K562 (cell line): Measurements from ENCODE around the gene OR2C3. TPM values are rescaled to one million over a fixed set of nuclear protein-coding genes. Genes with fewer than 3 reads are reported as not detected.

Experiments used
- ATAC-seq: fragments of 200-7000 bp; cut with Tn5 transposase; 3 replicates; pipeline ENCODE4 v1.9.1; 2020; ENCODE audit warnings: moderate library complexity
- BruUV-seq: library from RNA; stranded (reverse); fragments of 400-500 nt; replicated peaks from 2 replicates; lab custom pipeline; 2021; lab: Mats Ljungman, UMichigan
- CTCF ChIA-PET: fragments of 300-600 bp; formaldehyde crosslinking; extraction: SDS; loops from one replicate; lab custom pipeline; 2021; ENCODE audit warnings: low intra/inter-chr PET ratio; lab: Yijun Ruan, JAX
- POLR2A ChIA-PET: fragments of 300-600, 350-650 bp; sonication (Branson Sonifier 250); formaldehyde crosslinking; extraction: SDS; loops from one replicate; lab custom pipeline; 2021; ENCODE audit warnings: antibody characterized with exemption, inconsistent platforms; lab: Yijun Ruan, JAX
- DNase-seq, 4 experiments: peaks; one replicate each; pipeline versions ENCODE4 v3.0.0 to v3.0.0-alpha.2; 2011 to 2018; ENCODE audit warnings: low spot score in 3 of 4, mixed read lengths in 3 of 4; ENCODE audit errors: extremely low read depth in 1 of 4
- FAIRE-seq: peaks from 2 replicates; lab custom pipeline; 2011; peaks lifted over from hg19 to GRCh38; lab: Jason Lieb, UNC
- H2AFZ ChIP-seq: 2 replicates; pipeline ENCODE4 v1.6.0; 2011; ENCODE audit warnings: low read depth, low read length, control low read depth, inconsistent platforms
- H3K27ac ChIP-seq: fragments of 200-600 bp; 3 replicates; pipeline ENCODE4 v1.8.0; 2011; ENCODE audit warnings: low read depth, mild to moderate bottlenecking, control low read depth, inconsistent platforms, low read length, moderate library complexity, mixed read lengths; ENCODE audit errors: extremely low read depth
- H3K27me3 ChIP-seq, 2 experiments: fragments of 300-600 bp in 1 of 2; 2 replicates in 1 of 2; 3 replicates in 1 of 2; pipeline versions ENCODE4 v1.6.0 to v1.8.0; 2011; ENCODE audit warnings: inconsistent platforms in 2 of 2, low read length in 2 of 2, mild to moderate bottlenecking in 1 of 2, mixed read lengths in 1 of 2, moderate library complexity in 1 of 2; ENCODE audit not compliant: control insufficient read depth in 2 of 2, insufficient read depth in 2 of 2
- H3K36me3 ChIP-seq: fragments of 300-600 bp; 3 replicates; pipeline ENCODE4 v1.8.0; 2011; ENCODE audit warnings: mild to moderate bottlenecking, low read length, inconsistent platforms; ENCODE audit not compliant: control insufficient read depth, insufficient read depth
- H3K4me1 ChIP-seq, 2 experiments: fragments of 200-600 bp in 1 of 2; replicated peaks in 1 of 2; 2 replicates in 1 of 2; 3 replicates in 1 of 2; pipeline versions ENCODE4 v1.5.1 to v1.8.0; 2011; ENCODE audit warnings: inconsistent platforms in 2 of 2, low read length in 2 of 2, mild to moderate bottlenecking in 1 of 2, mixed read lengths in 1 of 2, moderate library complexity in 1 of 2; ENCODE audit not compliant: control insufficient read depth in 2 of 2, insufficient read depth in 2 of 2
- H3K4me2 ChIP-seq: 2 replicates; pipeline ENCODE4 v1.6.1; 2011; ENCODE audit warnings: low read length, control low read depth, inconsistent platforms, mixed read lengths; ENCODE audit not compliant: insufficient read depth
- H3K4me3 ChIP-seq: fragments of 200-600 bp; sonication (generic), shearing (Covaris generic); 2 replicates; pipeline ENCODE4 v1.5.1; 2016; ENCODE audit warnings: control low read depth, inconsistent platforms
- H3K79me2 ChIP-seq: fragments of 200-600 bp; 3 replicates; pipeline ENCODE4 v1.8.0; 2011; ENCODE audit warnings: low read length, inconsistent platforms; ENCODE audit not compliant: control insufficient read depth, insufficient read depth
- H3K9ac ChIP-seq, 2 experiments: 2 replicates each; pipeline versions ENCODE4 v1.6.0 to v1.6.1; 2011; ENCODE audit warnings: low read depth in 2 of 2, low read length in 2 of 2, control low read depth in 1 of 2, inconsistent platforms in 1 of 2, mild to moderate bottlenecking in 1 of 2, mixed read lengths in 1 of 2; ENCODE audit not compliant: insufficient read depth in 1 of 2
- H3K9me1 ChIP-seq: one replicate; pipeline ENCODE4 v1.6.0; 2011; ENCODE audit warnings: inconsistent platforms, mild to moderate bottlenecking, low read length, moderate library complexity; ENCODE audit not compliant: control insufficient read depth, insufficient read depth
- H3K9me3 ChIP-seq: replicated peaks from 2 replicates; pipeline ENCODE4 v1.5.1; 2011; ENCODE audit warnings: low read depth, low read length, inconsistent platforms; ENCODE audit not compliant: control insufficient read depth, insufficient read depth
- H4K20me1 ChIP-seq: replicated peaks from 2 replicates; pipeline ENCODE4 v1.6.1; 2011; ENCODE audit warnings: low read length, inconsistent platforms, mixed read lengths; ENCODE audit not compliant: control insufficient read depth, insufficient read depth
- DIDO1 ChIP-seq: fragments of 450-650 bp; IDR thresholded peaks from 2 replicates; pipeline ENCODE4 v1.6.1; 2016; ENCODE audit warnings: low read depth, missing biosample characterization, missing genetic modification characterization
- ELF2 ChIP-seq: fragments of 250-450 bp; sonication (Bioruptor Pico); IDR thresholded peaks from 2 replicates; pipeline ENCODE4 v1.5.0; 2021; ENCODE audit warnings: mild to moderate bottlenecking
- KDM1A ChIP-seq, 2 experiments: fragments of 450-650 bp; IDR thresholded peaks; 2 replicates each; pipeline ENCODE4 v1.6.1; 2016; ENCODE audit warnings: mild to moderate bottlenecking in 2 of 2
- KLF1 ChIP-seq: fragments of 450-650 bp; IDR thresholded peaks from 2 replicates; pipeline ENCODE4 v1.6.1; 2016; ENCODE audit warnings: missing genetic modification characterization, missing compliant biosample characterization
- MEF2A ChIP-seq: IDR thresholded peaks from 2 replicates; pipeline ENCODE4 v1.6.1; 2011; ENCODE audit warnings: low read depth, mild to moderate bottlenecking, low read length, moderate library complexity; ENCODE audit not compliant: control insufficient read depth
- PHF21A ChIP-seq: fragments of 450-650 bp; IDR thresholded peaks from 2 replicates; pipeline ENCODE4 v1.6.1; 2017; ENCODE audit warnings: low read depth, borderline replicate concordance
- RBM25 ChIP-seq: fragments of 200-400 bp; formaldehyde crosslinking; IDR thresholded peaks from 2 replicates; pipeline ENCODE4 v1.6.1; 2018; ENCODE audit warnings: low read length, low read depth, moderate library complexity; ENCODE audit not compliant: severe bottlenecking
- RCOR1 ChIP-seq, 2 experiments: IDR thresholded peaks; 2 replicates each; pipeline ENCODE4 v1.6.1; 2012; ENCODE audit warnings: low read depth in 2 of 2, low read length in 2 of 2, borderline replicate concordance in 1 of 2, improper control_type of control experiment in 1 of 2
- SLC30A9 ChIP-seq: fragments of 250-450 bp; sonication (Bioruptor Pico); IDR thresholded peaks from 2 replicates; pipeline ENCODE4 v1.8.0; 2022; ENCODE audit warnings: mild to moderate bottlenecking, moderate library complexity
- SP1 ChIP-seq: sonication (generic); formaldehyde crosslinking; IDR thresholded peaks from 2 replicates; pipeline ENCODE4 v1.8.1; 2022; ENCODE audit warnings: mild to moderate bottlenecking, missing genetic modification reagents
- SRSF1 ChIP-seq: fragments of 200-400 bp; formaldehyde crosslinking; IDR thresholded peaks from 2 replicates; pipeline ENCODE4 v1.6.1; 2017; ENCODE audit warnings: mild to moderate bottlenecking, low read depth, low read length, moderate library complexity
- TGIF2 ChIP-seq: sonication (generic); formaldehyde crosslinking; IDR thresholded peaks from 2 replicates; pipeline ENCODE4 v1.8.1; 2022; ENCODE audit warnings: mild to moderate bottlenecking, missing genetic modification reagents, moderate library complexity
- ZFP30 ChIP-seq: fragments of 250-450 bp; sonication (Bioruptor Pico); IDR thresholded peaks from 2 replicates; pipeline ENCODE4 v1.8.0; 2022; ENCODE audit warnings: moderate library complexity, mild to moderate bottlenecking, inconsistent platforms, borderline replicate concordance
- ZNF146 ChIP-seq: IDR thresholded peaks from one replicate; pipeline ENCODE4 v1.6.1; 2018; ENCODE audit warnings: missing compliant biosample characterization; ENCODE audit not compliant: unreplicated experiment
- WGBS: fragments of 100-300 bp; shearing (Covaris generic); methylation state at CpG from one replicate; pipeline ENCODE4 v1.1.6; 2016; ENCODE audit warnings: low coverage, mixed read lengths; ENCODE audit not compliant: insufficient coverage; ENCODE audit errors: missing lambda C conversion rate; 5-methylcytosine and 5-hydroxymethylcytosine counted together
- in situ Hi-C: fragments of 300-500 bp; cut with MboI; formaldehyde crosslinking; loops from 4 replicates; pipeline ENCODE4 v1.15.0; 2018; ENCODE audit warnings: inconsistent platforms, mixed read lengths
- intact Hi-C: fragments of 100-400 bp; cut with micrococcal nuclease; formaldehyde crosslinking; loops from 2 replicates; pipeline ENCODE4 v1.14.2; 2022
- polyA plus RNA-seq, 8 experiments: library from polyadenylated mRNA; depleted of rRNA in 4 of 8; stranded (reverse) in 5 of 8; unstranded in 3 of 8; fragments of >200 nt; fragmentation: Nextera tagmentation in 2 of 8; fragmentation: Illumina TruSeq in 1 of 8; extraction: Ambion mirVana in 2 of 8; extraction: Trizol in 1 of 8; gene quantifications; 2 replicates each; pipeline versions ENCODE4 v1.2.1 to v1.2.3, GENCODE V29; 2011 to 2014; ENCODE audit warnings: inconsistent platforms in 1 of 8, missing spikeins in 1 of 8
- total RNA-seq, 7 experiments: library from RNA; depleted of rRNA in 6 of 7; stranded (reverse); fragments of >200 nt in 6 of 7; fragmentation: Illumina TruSeq in 2 of 7; extraction: Trizol in 2 of 7; gene quantifications; 2 replicates each; pipeline versions ENCODE4 v1.2.1 to v1.2.3, GENCODE V29; 2011 to 2021; ENCODE audit warnings: low replicate concordance in 1 of 7
- TF ChIP-seq, protein P1 (sequence below): fragments of 250-450 bp; sonication (Bioruptor Pico); IDR thresholded peaks from 2 replicates; pipeline ENCODE4 v1.8.0; 2022; ENCODE audit warnings: inconsistent platforms, mild to moderate bottlenecking, moderate library complexity, borderline replicate concordance

OR2C3 gene
- total and polyA plus RNA-seq, 9 of the 15 experiments (the other 6 are each of a cell fraction or from before 2014, with no cell fraction given), result under 0.01 to 0.05 (median 0.03) TPM; not detected in 4

DNA sequence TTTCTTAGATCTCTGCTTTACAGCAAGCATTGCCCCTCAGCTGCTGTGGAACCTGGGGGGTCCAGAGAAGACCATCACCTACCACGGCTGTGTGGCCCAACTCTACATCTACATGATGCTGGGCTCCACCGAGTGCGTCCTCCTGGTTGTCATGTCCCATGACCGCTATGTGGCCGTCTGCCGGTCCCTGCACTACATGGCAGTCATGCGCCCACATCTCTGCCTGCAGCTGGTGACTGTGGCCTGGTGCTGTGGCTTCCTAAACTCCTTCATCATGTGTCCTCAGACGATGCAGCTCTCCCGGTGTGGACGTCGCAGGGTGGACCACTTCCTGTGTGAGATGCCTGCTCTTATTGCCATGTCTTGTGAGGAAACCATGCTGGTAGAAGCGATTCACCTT is 44.9 kb downstream of the OR2C3 start:
- intact Hi-C loops, result no loop called here

More for the DNA sequence above, 44.9 kb downstream of the OR2C3 start:
- ATAC-seq (no peak), DNase-seq (no peak), FAIRE-seq (no peak)
- H3K79me2 ChIP-seq, result no peaks in the 10 kb centered on the region
- H3K4me3 ChIP-seq, result no peak overlapping the region
- H3K4me1 ChIP-seq, result no peaks in the 10 kb centered on the region
- H3K27me3 ChIP-seq, result peaks cover 0 to 8% of the 10 kb centered on the region in 2 experiments; a peak in 3 of 5 replicates
- no peak overlapping the region for H3K4me2 ChIP-seq
- H3K9ac ChIP-seq, result no peak overlapping the region
- WGBS, result under 1% methylated on average over 12 of the region's 12 CpGs
- BruUV-seq, result no TSS peak
- H3K36me3 ChIP-seq, result no peaks in the 10 kb centered on the region
- TF ChIP-seq DIDO1 (no peak), ZFP30 (CRISPR knock-in tag) (no peak), TGIF2 (CRISPR knock-in tag) (no peak), PHF21A (no peak), SLC30A9 (no peak), SRSF1 (no peak), MEF2A (no peak), RBM25 (no peak), ZNF146 (CRISPR knock-in tag) (no peak), SP1 (no peak), ELF2 (CRISPR knock-in tag) (no peak), KLF1 (tag) (no peak), KDM1A (IDR thresholded peaks at IDR 0.05) (no peak), RCOR1 (IDR thresholded peaks at IDR 0.05; ENCODE audit: borderline replicate concordance in 1 of 2, low read depth in 2 of 2, low read length in 2 of 2) (no peak)
- TF ChIP-seq, protein P1, sequence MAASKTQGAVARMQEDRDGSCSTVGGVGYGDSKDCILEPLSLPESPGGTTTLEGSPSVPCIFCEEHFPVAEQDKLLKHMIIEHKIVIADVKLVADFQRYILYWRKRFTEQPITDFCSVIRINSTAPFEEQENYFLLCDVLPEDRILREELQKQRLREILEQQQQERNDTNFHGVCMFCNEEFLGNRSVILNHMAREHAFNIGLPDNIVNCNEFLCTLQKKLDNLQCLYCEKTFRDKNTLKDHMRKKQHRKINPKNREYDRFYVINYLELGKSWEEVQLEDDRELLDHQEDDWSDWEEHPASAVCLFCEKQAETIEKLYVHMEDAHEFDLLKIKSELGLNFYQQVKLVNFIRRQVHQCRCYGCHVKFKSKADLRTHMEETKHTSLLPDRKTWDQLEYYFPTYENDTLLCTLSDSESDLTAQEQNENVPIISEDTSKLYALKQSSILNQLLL (CRISPR knock-in tag), result no peak
- no peaks in the 10 kb centered on the region for H4K20me1 ChIP-seq
- in situ Hi-C loops, result no loop called here
- H3K9me3 ChIP-seq, result no peaks in the 10 kb centered on the region
- H3K9me1 ChIP-seq, result no peaks in the 10 kb centered on the region
- CTCF ChIA-PET, result no interaction called here
- no peak overlapping the region for H2AFZ ChIP-seq
- no peak overlapping the region for H3K27ac ChIP-seq
- POLR2A ChIA-PET, result no interaction called here
